ENCODE data around the gene SLC25A25. TPM values are rescaled to one million over a fixed set of nuclear protein-coding genes. Genes with fewer than 3 reads are reported as not detected.

SLC25A25 gene
- total and polyA plus RNA-seq, 2 experiments from 2014 or later = 8.2 to 20.2 TPM

- no peaks in the 10 kb centered on the region for H3F3A ChIP-seq (ENCODE audit: insufficient read depth)
- TF ChIP-seq EZH2phosphoT487 (IDR thresholded peaks at IDR 0.05; ENCODE audit: insufficient read depth, low read depth) (no peak), EZH2 (IDR thresholded peaks at IDR 0.05; ENCODE audit: insufficient read depth, poor library complexity, severe bottlenecking) (no peak)
- H3K9me3 ChIP-seq (ENCODE audit: low read depth) = no peaks in the 10 kb centered on the region
- in situ Hi-C loops (cut with MboI) = no loop called here
- no peak overlapping the region for H3K4me3 ChIP-seq
- no peaks in the 10 kb centered on the region for H3K36me3 ChIP-seq (ENCODE audit: low read depth)
- 88 to 89% methylated on average over 16 of the region's 16 CpGs for WGBS, 2 experiments (ENCODE audit: low coverage in 1 of 2, low lambda C conversion rate in 2 of 2, missing lambda C conversion rate in 2 of 2)
- H2AFZ ChIP-seq = no peak overlapping the region
- H3K27ac ChIP-seq = no peak overlapping the region
- H3K9me2 ChIP-seq (ENCODE audit: insufficient read depth) = no peaks in the 10 kb centered on the region
- no peaks in the 10 kb centered on the region for H3K79me2 ChIP-seq (ENCODE audit: insufficient read depth)
- H3K27me3 ChIP-seq (replicated peaks; ENCODE audit: insufficient read depth) = no peaks in the 10 kb centered on the region
- H3K9ac ChIP-seq = no peak overlapping the region
- no peak for DNase-seq
- no peaks in the 10 kb centered on the region for H4K20me1 ChIP-seq (ENCODE audit: insufficient read depth)
- no peaks in the 10 kb centered on the region for H3K4me1 ChIP-seq (ENCODE audit: insufficient read depth)
- H3K4me2 ChIP-seq (ENCODE audit: unreplicated experiment) = no peak overlapping the region
Measured at GRCh38 chr9:128116104-128117083, 48.4 kb downstream of the SLC25A25 start.

- Histone ChIP-seq H3K79me2 (ENCODE audit: insufficient read depth) (no peaks in the 10 kb centered on the region), H3F3A (ENCODE audit: insufficient read depth) (no peaks in the 10 kb centered on the region), H3K27ac (no peak overlapping the region), H3K4me3 (no peak overlapping the region), H3K9me3 (ENCODE audit: low read depth) (no peaks in the 10 kb centered on the region), H4K20me1 (ENCODE audit: insufficient read depth) (no peaks in the 10 kb centered on the region), H3K27me3 (replicated peaks; ENCODE audit: insufficient read depth) (no peaks in the 10 kb centered on the region), H3K9ac (no peak overlapping the region), H3K9me2 (ENCODE audit: insufficient read depth) (no peaks in the 10 kb centered on the region), H3K4me2 (ENCODE audit: unreplicated experiment) (no peak overlapping the region), H3K36me3 (ENCODE audit: low read depth) (no peaks in the 10 kb centered on the region), H3K4me1 (ENCODE audit: insufficient read depth) (no peaks in the 10 kb centered on the region), H2AFZ (peak overlapping the region; percentile 58)
- 3 to 4% methylated on average over 27 of the region's 27 CpGs for WGBS, 2 experiments (ENCODE audit: low coverage in 1 of 2, low lambda C conversion rate in 2 of 2, missing lambda C conversion rate in 2 of 2)
- in situ Hi-C loops (cut with MboI) = no loop called here
- TF ChIP-seq EZH2 (IDR thresholded peaks at IDR 0.05; ENCODE audit: insufficient read depth, poor library complexity, severe bottlenecking) = no peak
- TF ChIP-seq EZH2phosphoT487 (IDR thresholded peaks at IDR 0.05; ENCODE audit: insufficient read depth, low read depth) = no peak
- DNase-seq = peak; percentile 73
Measured at GRCh38 chr9:128117613-128118471, 49.8 kb downstream of the SLC25A25 start.

- no peak overlapping the region for H3K4me3 ChIP-seq
- no peaks in the 10 kb centered on the region for H3K79me2 ChIP-seq (ENCODE audit: insufficient read depth)
- no peak overlapping the region for H3K9ac ChIP-seq
- no peaks in the 10 kb centered on the region for H3K4me1 ChIP-seq (ENCODE audit: insufficient read depth)
- no peaks in the 10 kb centered on the region for H3K27me3 ChIP-seq (replicated peaks; ENCODE audit: insufficient read depth)
- TF ChIP-seq EZH2 (IDR thresholded peaks at IDR 0.05; ENCODE audit: insufficient read depth, poor library complexity, severe bottlenecking) = no peak
- TF ChIP-seq EZH2phosphoT487 (IDR thresholded peaks at IDR 0.05; ENCODE audit: insufficient read depth, low read depth) = no peak
- H3K9me3 ChIP-seq (ENCODE audit: low read depth) = no peaks in the 10 kb centered on the region
- in situ Hi-C loops (cut with MboI) = no loop called here
- no peak for DNase-seq
- H3K9me2 ChIP-seq (ENCODE audit: insufficient read depth) = no peaks in the 10 kb centered on the region
- H3F3A ChIP-seq (ENCODE audit: insufficient read depth) = no peaks in the 10 kb centered on the region
- H3K4me2 ChIP-seq (ENCODE audit: unreplicated experiment) = no peak overlapping the region
- H3K27ac ChIP-seq = no peak overlapping the region
- WGBS, 2 experiments (ENCODE audit: low coverage in 1 of 2, low lambda C conversion rate in 2 of 2, missing lambda C conversion rate in 2 of 2) = 30% methylated on average over 3 of the region's 3 CpGs; no CpG with 5 or more reads in 1 of the 2 experiments
- H2AFZ ChIP-seq = no peak overlapping the region
- no peaks in the 10 kb centered on the region for H3K36me3 ChIP-seq (ENCODE audit: low read depth)
- no peaks in the 10 kb centered on the region for H4K20me1 ChIP-seq (ENCODE audit: insufficient read depth)
Measured at GRCh38 chr9:128118472-128118857, 50.4 kb downstream of the SLC25A25 start.

- no peaks in the 10 kb centered on the region for H3K27me3 ChIP-seq (replicated peaks; ENCODE audit: insufficient read depth)
- in situ Hi-C loops (cut with MboI) = no loop called here
- H3K27ac ChIP-seq = no peak overlapping the region
- WGBS, 2 experiments (ENCODE audit: low coverage in 1 of 2, low lambda C conversion rate in 2 of 2, missing lambda C conversion rate in 2 of 2) = 49 to 51% methylated on average over 13 to 15 of the region's 15 CpGs
- H3K36me3 ChIP-seq (ENCODE audit: low read depth) = no peaks in the 10 kb centered on the region
- H3K9me2 ChIP-seq (ENCODE audit: insufficient read depth) = no peaks in the 10 kb centered on the region
- H3K9me3 ChIP-seq (ENCODE audit: low read depth) = no peaks in the 10 kb centered on the region
- DNase-seq = no peak
- H4K20me1 ChIP-seq (ENCODE audit: insufficient read depth) = no peaks in the 10 kb centered on the region
- TF ChIP-seq EZH2phosphoT487 (IDR thresholded peaks at IDR 0.05; ENCODE audit: insufficient read depth, low read depth) (no peak), EZH2 (IDR thresholded peaks at IDR 0.05; ENCODE audit: insufficient read depth, poor library complexity, severe bottlenecking) (no peak)
- H3K4me3 ChIP-seq = no peak overlapping the region
- H3F3A ChIP-seq (ENCODE audit: insufficient read depth) = no peaks in the 10 kb centered on the region
- H3K79me2 ChIP-seq (ENCODE audit: insufficient read depth) = no peaks in the 10 kb centered on the region
- no peaks in the 10 kb centered on the region for H3K4me1 ChIP-seq (ENCODE audit: insufficient read depth)
- H2AFZ ChIP-seq = no peak overlapping the region
- H3K4me2 ChIP-seq (ENCODE audit: unreplicated experiment) = no peak overlapping the region
- no peak overlapping the region for H3K9ac ChIP-seq
Measured at GRCh38 chr9:128118971-128119665, 51.1 kb downstream of the SLC25A25 start.
